DMS114 treated with DMSO at 0.1 percent for 48 hours (cell line): Measurements from ENCODE around the gene FUT3.

ENCODE experiments used
- DNase-seq: peaks from one replicate; lab custom pipeline; 2025; ENCODE audit not compliant: unreplicated experiment; lab: John Stamatoyannopoulos, UW

The FUT3 gene

GRCh38 chr19:5803752-5804515 is 47.3 kb downstream of the FUT3 start:
- DNase-seq = peak; percentile 72

- no peak for DNase-seq
Measured at GRCh38 chr19:5803441-5803751, 47.9 kb downstream of the FUT3 start.

GRCh38 chr19:5801796-5802619 is 49.2 kb downstream of the FUT3 start:
- DNase-seq = no peak

GRCh38 chr19:5800361-5801270 is 50.6 kb downstream of the FUT3 start:
- DNase-seq = no peak

- DNase-seq = no peak
Measured at GRCh38 chr19:5799247-5800241, 51.7 kb downstream of the FUT3 start.

- DNase-seq = no peak
Measured at GRCh38 chr19:5798244-5798643, 53.0 kb downstream of the FUT3 start.

GRCh38 chr19:5795382-5795919 is 55.8 kb downstream of the FUT3 start:
- no peak for DNase-seq

- DNase-seq = no peak
Measured at GRCh38 chr19:5793188-5793587, 58.1 kb downstream of the FUT3 start.
